ENCODE results near the gene IL20. TPM values are rescaled to one million over a fixed set of nuclear protein-coding genes. Genes with fewer than 3 reads are reported as not detected.

Gene IL20
- polyA plus RNA-seq, 6 donors from 2014 or later, result not detected

- peaks cover 0 to 11% (median 8%) of the 10 kb centered on the region in 3 donors for H3K4me1 Mint-ChIP-seq
- H3K27me3 Mint-ChIP-seq, result peaks cover under 1 to 6% (median 1%) of the 10 kb centered on the region in 3 donors
- DNase-seq (no peak), ATAC-seq (ENCODE audit: low read depth in 2 of 2) (no peak)
- peaks cover 0 to 2% of the 10 kb centered on the region in 2 donors for H3K36me3 Mint-ChIP-seq
- H3K27ac Mint-ChIP-seq, result peak overlapping the region in 1 of 6 donors; percentile 47
- no peaks in the 10 kb centered on the region for H3K9me3 Mint-ChIP-seq
- H3K4me3 Mint-ChIP-seq, result no peak overlapping the region
These were observed 2.8 kb downstream of the IL20 start for GRCh38 chr1:206868264-206868663.

GRCh38 chr1:206872139-206872538 is 6.7 kb downstream of the IL20 start:
- Mint-ChIP-seq H3K27me3 (peaks cover 0 to 6% (median 0%) of the 10 kb centered on the region in 3 donors), H3K36me3 (peaks cover 11 to 20% of the 10 kb centered on the region in 2 donors), H3K4me1 (peaks cover 0 to 5% (median 0%) of the 10 kb centered on the region in 3 donors), H3K27ac (no peak overlapping the region), H3K4me3 (no peak overlapping the region), H3K9me3 (peaks cover 4 to 23% (median 13%) of the 10 kb centered on the region in 7 donors)
- ATAC-seq (ENCODE audit: low read depth in 2 of 2) (no peak), DNase-seq (no peak)

GRCh38 chr1:206873603-206874188 is 8.3 kb downstream of the IL20 start:
- no peak for ATAC-seq (ENCODE audit: low read depth in 2 of 2)
- peak overlapping the region in 1 of 8 donors; percentile 5 for H3K4me3 Mint-ChIP-seq

GRCh38 chr1:206875752-206876377 is 10.4 kb downstream of the IL20 start:
- no peak overlapping the region for H3K27ac Mint-ChIP-seq
- DNase-seq, result no peak
- ATAC-seq (ENCODE audit: low read depth in 2 of 2), result no peak
- H3K27me3 Mint-ChIP-seq, result no peaks in the 10 kb centered on the region
- peaks cover 8 to 49% (median 24%) of the 10 kb centered on the region in 7 donors for H3K9me3 Mint-ChIP-seq
- no peak overlapping the region for H3K4me3 Mint-ChIP-seq
- H3K4me1 Mint-ChIP-seq, result no peaks in the 10 kb centered on the region
- H3K36me3 Mint-ChIP-seq, result peaks cover 19 to 35% of the 10 kb centered on the region in 2 donors

More at GRCh38 chr1:206873603-206874188, 8.3 kb downstream of the IL20 start:
- Mint-ChIP-seq H3K27me3 (no peaks in the 10 kb centered on the region), H3K9me3 (peaks cover 6 to 39% (median 24%) of the 10 kb centered on the region in 7 donors), H3K36me3 (peaks cover 11 to 27% of the 10 kb centered on the region in 2 donors), H3K27ac (peak overlapping the region in 1 of 6 donors; percentile 20), H3K4me1 (peaks cover 0 to 5% (median 0%) of the 10 kb centered on the region in 3 donors)
- DNase-seq, result no peak

- Mint-ChIP-seq H3K9me3 (peaks cover 8 to 49% (median 24%) of the 10 kb centered on the region in 7 donors), H3K4me1 (no peaks in the 10 kb centered on the region), H3K36me3 (peaks cover 19 to 32% of the 10 kb centered on the region in 2 donors), H3K4me3 (no peak overlapping the region), H3K27me3 (no peaks in the 10 kb centered on the region), H3K27ac (no peak overlapping the region)
- ATAC-seq (ENCODE audit: low read depth in 2 of 2) (no peak), DNase-seq (no peak)
These were observed 13.0 kb downstream of the IL20 start for GRCh38 chr1:206878456-206878855.

- H3K4me3 Mint-ChIP-seq, result no peak overlapping the region
- H3K27me3 Mint-ChIP-seq, result no peaks in the 10 kb centered on the region
- DNase-seq, result no peak
- no peak overlapping the region for H3K27ac Mint-ChIP-seq
- peaks cover 8 to 44% (median 21%) of the 10 kb centered on the region in 7 donors for H3K9me3 Mint-ChIP-seq
- no peak for ATAC-seq (ENCODE audit: low read depth in 2 of 2)
- H3K36me3 Mint-ChIP-seq, result peaks cover 15 to 28% of the 10 kb centered on the region in 2 donors
- no peaks in the 10 kb centered on the region for H3K4me1 Mint-ChIP-seq
These were observed 14.9 kb downstream of the IL20 start for GRCh38 chr1:206880314-206880713.

- no peak overlapping the region for H3K27ac Mint-ChIP-seq
- H3K36me3 Mint-ChIP-seq, result peaks cover 8 to 15% of the 10 kb centered on the region in 2 donors
- no peak for DNase-seq
- no peaks in the 10 kb centered on the region for H3K4me1 Mint-ChIP-seq
- H3K9me3 Mint-ChIP-seq, result peaks cover 0 to 22% (median 12%) of the 10 kb centered on the region in 7 donors
- no peak overlapping the region for H3K4me3 Mint-ChIP-seq
- no peak for ATAC-seq (ENCODE audit: low read depth in 2 of 2)
- peaks cover 0 to 6% (median 0%) of the 10 kb centered on the region in 3 donors for H3K27me3 Mint-ChIP-seq
These were observed 17.1 kb downstream of the IL20 start for GRCh38 chr1:206882555-206882954.

GRCh38 chr1:206883160-206883559 is 17.7 kb downstream of the IL20 start:
- Mint-ChIP-seq H3K27ac (no peak overlapping the region), H3K4me3 (no peak overlapping the region), H3K36me3 (peaks cover 8 to 13% of the 10 kb centered on the region in 2 donors), H3K9me3 (peaks cover 0 to 16% (median 10%) of the 10 kb centered on the region in 7 donors), H3K27me3 (peaks cover 0 to 6% (median under 1%) of the 10 kb centered on the region in 3 donors), H3K4me1 (no peaks in the 10 kb centered on the region)
- ATAC-seq (ENCODE audit: low read depth in 2 of 2) (no peak), DNase-seq (no peak)

- peaks cover 0 to 8% (median 6%) of the 10 kb centered on the region in 7 donors for H3K9me3 Mint-ChIP-seq
- no peak overlapping the region for H3K4me3 Mint-ChIP-seq
- H3K4me1 Mint-ChIP-seq, result no peaks in the 10 kb centered on the region
- peaks cover 0 to 6% (median 5%) of the 10 kb centered on the region in 3 donors for H3K27me3 Mint-ChIP-seq
- DNase-seq (no peak), ATAC-seq (ENCODE audit: low read depth in 2 of 2) (no peak)
- H3K27ac Mint-ChIP-seq, result no peak overlapping the region
- H3K36me3 Mint-ChIP-seq, result peaks cover 6 to 7% of the 10 kb centered on the region in 2 donors
These were observed 18.5 kb downstream of the IL20 start for GRCh38 chr1:206883876-206884275.

GRCh38 chr1:206885341-206886060 is 20.1 kb downstream of the IL20 start:
- Mint-ChIP-seq H3K4me3 (no peak overlapping the region), H3K4me1 (peaks cover 0 to 3% (median 2%) of the 10 kb centered on the region in 3 donors), H3K27me3 (peaks cover 0 to 9% (median 6%) of the 10 kb centered on the region in 3 donors), H3K27ac (no peak overlapping the region), H3K36me3 (no peaks in the 10 kb centered on the region), H3K9me3 (peaks cover 0 to 2% (median 0%) of the 10 kb centered on the region in 7 donors)
- ATAC-seq (ENCODE audit: low read depth in 2 of 2), result no peak
- DNase-seq, result no peak

GRCh38 chr1:206886831-206887230 is 21.4 kb downstream of the IL20 start:
- H3K27ac Mint-ChIP-seq, result no peak overlapping the region
- no peak overlapping the region for H3K4me3 Mint-ChIP-seq
- no peaks in the 10 kb centered on the region for H3K36me3 Mint-ChIP-seq
- peaks cover 0 to 9% (median 6%) of the 10 kb centered on the region in 3 donors for H3K27me3 Mint-ChIP-seq
- ATAC-seq (ENCODE audit: low read depth in 2 of 2) (no peak), DNase-seq (no peak)
- H3K9me3 Mint-ChIP-seq, result peaks cover 0 to 2% (median 0%) of the 10 kb centered on the region in 7 donors
- H3K4me1 Mint-ChIP-seq, result peaks cover 5 to 15% (median 6%) of the 10 kb centered on the region in 3 donors

- H3K9me3 Mint-ChIP-seq, result peaks cover 0 to under 1% (median 0%) of the 10 kb centered on the region in 7 donors
- H3K4me1 Mint-ChIP-seq, result peaks cover 5 to 17% (median 6%) of the 10 kb centered on the region in 3 donors
- no peak for DNase-seq
These were observed 22.3 kb downstream of the IL20 start for GRCh38 chr1:206887701-206888100.

More at GRCh38 chr1:206887701-206888100, 22.3 kb downstream of the IL20 start:
- peaks cover 0 to 9% (median 6%) of the 10 kb centered on the region in 3 donors for H3K27me3 Mint-ChIP-seq
- no peaks in the 10 kb centered on the region for H3K36me3 Mint-ChIP-seq
- H3K27ac Mint-ChIP-seq, result no peak overlapping the region
- no peak for ATAC-seq (ENCODE audit: low read depth in 2 of 2)
- no peak overlapping the region for H3K4me3 Mint-ChIP-seq
